Measurements from ENCODE around the gene AFF4.

The AFF4 gene

GRCh38 chr5:132887283-132887682 is 76.2 kb downstream of the AFF4 start:
- no peak for DNase-seq (ENCODE audit: low read depth in 1 of 2, low spot score in 1 of 2)

- DNase-seq (ENCODE audit: low read depth in 1 of 2, low spot score in 1 of 2) = no peak
These were observed 77.2 kb downstream of the AFF4 start for GRCh38 chr5:132886064-132886823.

GRCh38 chr5:132884548-132884947 is 78.9 kb downstream of the AFF4 start:
- no peak for DNase-seq (ENCODE audit: low read depth in 1 of 2, low spot score in 1 of 2)

DNA sequence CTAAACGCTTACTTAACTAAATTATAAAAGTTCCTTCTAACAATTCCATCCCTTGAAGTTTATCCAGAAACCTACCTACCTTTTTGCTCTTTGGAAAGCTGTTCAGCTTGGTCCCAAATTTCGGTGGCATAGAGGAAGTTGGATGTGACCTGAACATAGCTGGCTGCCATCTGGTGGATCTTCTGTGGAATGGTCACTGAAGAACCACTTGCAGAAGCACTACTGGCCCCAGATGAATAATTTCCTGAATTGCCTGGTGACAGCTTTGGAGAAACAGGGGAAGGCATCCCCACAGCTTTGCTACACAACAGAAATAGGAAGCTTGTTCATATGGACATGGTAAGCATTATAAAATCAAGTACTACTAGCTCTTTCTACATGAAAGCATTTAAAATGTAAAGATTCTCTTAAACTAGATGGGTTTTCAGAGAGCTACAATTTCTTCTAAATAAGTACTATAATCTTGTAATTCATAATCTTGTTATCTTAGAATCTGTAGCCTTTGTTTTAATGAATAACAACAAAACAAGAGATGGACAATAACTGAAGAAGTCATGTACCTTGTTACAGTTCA is 80.1 kb downstream of the AFF4 start:
- peak in 1 of 2 donors; percentile 10 for DNase-seq (ENCODE audit: low read depth in 1 of 2, low spot score in 1 of 2)

DNA sequence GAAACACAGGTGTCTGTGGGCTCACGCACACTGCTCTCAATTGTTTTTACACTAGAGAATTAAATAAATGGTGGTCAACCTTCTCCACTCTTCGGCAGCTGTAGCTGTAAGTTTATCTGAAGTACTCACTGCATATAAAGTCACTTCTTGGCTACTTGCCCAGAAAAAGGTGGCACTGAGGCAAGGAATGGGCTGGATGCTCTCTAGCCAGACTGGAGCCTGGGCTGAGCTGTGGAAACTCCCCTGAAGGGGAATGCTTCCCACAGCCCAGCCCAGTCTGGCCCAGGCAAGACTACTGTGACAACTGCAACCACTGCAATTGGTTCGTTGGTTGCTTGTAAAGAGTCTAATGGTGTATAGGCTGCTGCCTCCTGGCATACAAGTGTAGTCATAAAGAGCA is 85.5 kb downstream of the AFF4 start:
- DNase-seq (ENCODE audit: low read depth in 1 of 2, low spot score in 1 of 2) = no peak

DNA sequence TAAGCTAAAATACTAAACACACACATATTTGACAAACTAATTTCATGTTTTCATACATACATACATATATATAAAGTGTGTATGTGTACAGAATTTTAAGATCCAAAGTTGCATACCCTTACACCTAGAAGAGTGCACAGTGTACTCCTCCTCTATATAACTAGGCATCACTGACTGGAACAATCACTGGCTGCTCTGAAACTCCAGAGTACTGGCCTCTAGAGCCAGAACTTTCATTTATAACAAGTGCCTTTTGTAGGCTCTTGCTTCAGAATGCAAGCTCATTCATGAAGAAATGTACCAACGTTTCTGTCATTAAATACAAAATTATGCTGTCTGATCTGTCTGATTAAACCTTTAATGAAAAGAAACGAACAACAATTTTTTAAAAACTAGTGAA is 86.0 kb downstream of the AFF4 start:
- DNase-seq (ENCODE audit: low read depth in 1 of 2, low spot score in 1 of 2) = no peak

DNA sequence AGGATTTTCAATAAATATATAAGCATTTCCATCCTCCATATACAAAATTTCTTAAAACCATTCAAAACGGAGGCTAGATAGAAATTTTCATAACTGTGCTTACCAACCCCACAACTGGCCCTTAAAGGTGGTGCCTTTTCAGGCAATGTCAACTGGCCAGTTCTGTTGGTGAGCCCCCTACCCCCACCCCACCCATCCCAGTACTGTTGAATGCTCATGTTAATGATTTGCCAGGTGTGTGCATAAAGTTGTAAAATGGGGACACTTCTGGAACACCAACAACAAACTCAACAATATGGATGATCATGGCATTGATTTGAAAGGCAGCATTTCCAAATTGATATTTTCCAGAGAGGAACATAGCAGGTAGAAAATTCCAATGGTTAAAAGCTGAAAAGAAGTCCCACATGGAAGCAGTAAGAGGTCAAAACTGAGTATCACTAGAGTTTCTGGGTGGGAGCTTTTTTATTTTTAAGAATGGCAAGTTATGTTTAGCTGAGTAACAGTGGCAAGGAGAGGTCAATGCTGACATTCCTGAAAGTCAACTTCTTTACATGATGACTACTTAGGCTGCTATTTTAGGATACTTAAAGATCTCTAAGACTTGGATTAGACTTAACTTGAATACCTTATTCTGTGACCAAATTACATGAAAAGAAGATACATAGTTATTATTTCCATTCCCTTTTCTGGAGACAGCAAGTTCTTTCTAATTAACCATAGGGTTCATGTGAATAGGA is 87.2 kb downstream of the AFF4 start:
- DNase-seq (ENCODE audit: low read depth in 1 of 2, low spot score in 1 of 2) = no peak

DNA sequence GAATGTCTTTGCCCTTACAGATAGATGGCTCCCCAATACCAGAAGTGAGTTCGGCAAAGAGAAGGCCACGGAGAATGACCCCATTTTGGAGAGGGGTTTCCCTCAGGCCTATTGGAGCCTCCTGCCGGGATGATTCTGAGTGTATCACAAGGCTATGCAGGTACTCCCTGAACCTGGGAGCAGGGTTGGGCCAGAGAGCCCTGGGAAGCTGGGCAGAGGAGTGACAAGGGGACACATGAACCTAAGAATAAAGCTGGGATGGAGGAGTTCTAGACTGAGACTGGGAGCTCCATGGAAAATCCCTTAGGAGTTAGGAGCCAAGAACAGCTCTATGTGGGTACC is 89.5 kb downstream of the AFF4 start:
- no peak for DNase-seq (ENCODE audit: low read depth in 1 of 2, low spot score in 1 of 2)

GRCh38 chr5:132873119-132873929 is 90.1 kb downstream of the AFF4 start, which contains the start of gene LEAP2:
TSS of gene LEAP2 (plus strand) at chr5:132873668. CDS start at chr5:132873695, 27 bp downstream.
- DNase-seq (ENCODE audit: low read depth in 1 of 2, low spot score in 1 of 2) = no peak

DNA sequence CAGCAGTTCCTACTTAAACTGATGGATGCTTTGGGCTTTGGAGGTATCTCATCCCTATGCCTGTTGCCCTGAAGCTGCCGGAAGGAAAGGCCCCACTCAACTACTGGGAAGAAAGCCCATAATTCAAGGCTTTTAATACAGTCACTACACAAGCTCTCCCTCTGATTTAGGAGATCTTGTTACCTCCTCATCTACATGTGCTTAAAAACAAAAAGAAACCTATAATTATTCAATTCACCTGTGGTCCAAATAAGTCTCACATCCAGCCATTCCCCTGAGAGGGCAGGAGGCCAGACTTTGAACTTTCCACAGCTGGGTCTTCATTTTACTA is 90.7 kb downstream of the AFF4 start:
- DNase-seq (ENCODE audit: low read depth in 1 of 2, low spot score in 1 of 2) = no peak

DNA sequence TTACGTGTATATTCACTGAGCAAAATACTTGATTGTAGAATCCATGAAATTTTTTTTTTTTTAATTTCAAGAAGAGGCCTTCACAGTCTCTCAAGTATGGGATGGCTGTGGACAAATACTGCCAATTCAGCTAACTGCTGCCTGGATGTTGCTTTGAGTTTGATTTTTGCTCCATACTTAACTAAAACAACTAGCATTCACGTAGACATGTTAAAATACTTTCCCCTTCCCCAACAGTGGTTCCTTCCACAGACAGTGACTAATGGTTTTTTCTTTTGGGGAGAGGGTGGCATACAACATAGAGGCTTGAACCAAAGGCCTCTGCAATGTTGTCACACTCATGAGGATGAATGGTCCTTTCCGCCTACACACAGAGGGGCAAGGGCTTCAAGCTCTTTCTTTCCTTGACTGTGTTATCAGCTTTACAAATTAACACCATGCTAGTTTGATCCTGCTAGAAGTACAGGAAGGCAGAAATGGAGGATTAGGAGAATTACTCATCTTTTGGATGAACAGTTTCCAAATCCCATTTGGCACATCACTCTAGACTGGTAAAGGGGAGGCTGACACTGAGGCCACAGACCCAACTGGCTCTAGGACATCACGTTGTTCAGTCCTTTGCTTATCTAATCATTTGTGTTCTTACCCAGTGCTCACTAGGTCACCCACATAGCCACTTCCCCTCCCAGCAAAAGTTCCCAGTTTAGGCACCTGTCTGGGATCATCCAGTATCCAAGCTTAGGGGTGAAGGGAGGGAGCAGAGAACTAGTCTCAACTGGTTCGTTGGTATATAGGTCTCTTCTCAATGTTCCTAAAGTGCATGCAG is 91.8 kb downstream of the AFF4 start:
- DNase-seq (ENCODE audit: low read depth in 1 of 2, low spot score in 1 of 2) = no peak

DNA sequence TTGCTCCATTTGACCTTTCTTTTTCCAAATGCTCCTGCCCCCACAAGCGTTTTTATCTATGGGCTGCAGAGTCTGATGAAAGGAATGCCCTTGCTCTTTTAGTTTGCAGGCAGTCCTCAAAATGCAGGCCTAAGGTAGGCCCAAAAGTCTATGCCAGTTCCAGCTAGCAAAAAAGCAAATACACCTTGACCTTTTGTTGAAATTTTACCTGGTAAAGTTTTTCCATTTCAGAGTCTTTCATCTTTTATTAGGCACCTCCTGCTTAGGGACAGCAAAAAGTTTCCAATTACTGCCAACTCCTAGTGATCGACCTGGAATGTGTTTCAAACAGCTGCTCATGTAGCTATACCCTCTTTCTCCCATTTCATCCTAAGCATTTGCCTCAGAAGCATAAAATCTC is 92.6 kb downstream of the AFF4 start:
- DNase-seq (ENCODE audit: low read depth in 1 of 2, low spot score in 1 of 2) = no peak

- no peak for DNase-seq (ENCODE audit: low read depth in 1 of 2, low spot score in 1 of 2)
These were observed 94.7 kb downstream of the AFF4 start for GRCh38 chr5:132868754-132869153.

DNA sequence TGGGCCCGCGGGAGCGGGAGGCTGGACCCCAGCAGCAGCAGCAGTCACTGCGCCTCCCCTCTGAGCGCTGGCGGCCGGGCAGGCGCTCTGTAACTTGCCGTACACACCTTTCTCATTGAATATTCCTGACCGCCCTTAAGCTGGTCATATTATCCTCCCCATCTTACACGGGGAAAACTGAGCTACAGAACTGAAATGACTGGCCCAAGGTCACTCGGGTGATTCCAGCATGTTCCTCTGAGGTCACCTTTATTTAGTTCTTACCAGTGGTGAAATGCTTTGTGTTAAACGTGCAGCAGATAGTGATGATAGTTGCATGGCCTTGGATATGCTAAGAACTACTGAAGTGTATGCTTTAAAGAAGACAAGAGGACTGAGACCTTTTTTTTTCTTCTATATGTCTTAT is 96.4 kb downstream of the AFF4 start:
- no peak for DNase-seq (ENCODE audit: low read depth in 1 of 2, low spot score in 1 of 2)

- DNase-seq (ENCODE audit: low read depth in 1 of 2, low spot score in 1 of 2) = peak; percentile 67 to 96
These were observed 96.9 kb downstream of the AFF4 start, which contains the start of the genes GDF9 and UQCRQ for GRCh38 chr5:132866342-132867045. TSS of gene GDF9 (minus strand) at chr5:132866469. CDS start at chr5:132864533, 1,936 bp downstream. TSS of gene UQCRQ (plus strand) at chr5:132866642. CDS start at chr5:132866882, 240 bp downstream.

- DNase-seq (ENCODE audit: low read depth in 1 of 2, low spot score in 1 of 2) = no peak
These were observed 97.6 kb downstream of the AFF4 start for GRCh38 chr5:132865668-132866341.

DNA sequence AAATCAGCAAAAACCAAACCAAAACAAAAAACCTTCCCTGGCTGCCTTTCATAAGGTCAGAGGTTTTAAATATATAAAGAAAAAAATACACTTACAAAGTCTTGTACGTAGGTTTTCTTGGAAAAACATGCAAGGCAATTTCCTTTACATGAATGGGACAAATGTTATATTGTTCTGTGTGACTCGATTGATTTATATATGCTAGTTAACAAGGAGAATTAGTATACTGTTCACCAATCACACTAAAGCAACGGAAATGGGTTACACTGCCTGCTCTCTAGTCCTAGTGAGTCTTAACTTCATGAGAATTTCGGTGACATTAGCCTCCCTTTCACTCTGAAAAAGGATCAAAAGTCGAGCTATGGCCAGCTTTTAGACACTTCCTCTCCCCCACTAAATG is 102.7 kb downstream of the AFF4 start:
- no peak for DNase-seq (ENCODE audit: low read depth in 1 of 2, low spot score in 1 of 2)

DNA sequence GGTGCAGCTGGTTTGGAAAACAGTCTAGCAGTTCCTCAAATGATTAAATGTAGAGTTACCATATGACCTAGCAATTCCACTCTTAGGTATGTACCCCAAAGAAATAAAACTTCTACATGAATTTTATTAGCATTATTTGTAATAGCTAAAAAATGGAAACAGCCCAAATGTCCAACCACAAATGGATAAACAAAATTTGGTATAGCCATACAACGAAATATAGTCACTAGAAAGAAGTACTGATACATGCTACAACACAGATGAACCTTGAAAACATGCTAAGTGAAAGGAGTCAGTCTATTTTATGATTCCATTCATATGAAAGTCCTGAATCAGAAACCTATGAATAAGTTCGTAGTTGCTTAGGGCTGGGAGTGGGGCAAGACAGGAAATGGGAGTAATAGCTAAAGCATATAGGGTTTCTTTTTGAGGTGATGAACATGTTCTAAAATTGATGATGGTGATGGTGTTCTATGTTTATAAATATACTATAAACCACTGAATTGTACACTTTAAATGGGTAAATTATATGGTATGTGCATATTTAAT is 103.5 kb downstream of the AFF4 start:
- DNase-seq (ENCODE audit: low read depth in 1 of 2, low spot score in 1 of 2) = no peak

- no peak for DNase-seq (ENCODE audit: low read depth in 1 of 2, low spot score in 1 of 2)
These were observed 107.4 kb downstream of the AFF4 start for GRCh38 chr5:132856011-132856410.
